Measurements from ENCODE around the gene FOXN1.

The FOXN1 gene

GRCh38 chr17:28478712-28479615 is 27.2 kb upstream of the FOXN1 start:
- DNase-seq: no peak

- DNase-seq: no peak
Measured at GRCh38 chr17:28480278-28480677, 25.9 kb upstream of the FOXN1 start.

- no peak for DNase-seq
Measured at GRCh38 chr17:28480799-28481571, 25.2 kb upstream of the FOXN1 start.

- no peak for DNase-seq
Measured at GRCh38 chr17:28482551-28483199, 23.5 kb upstream of the FOXN1 start.

- DNase-seq: no peak
Measured at GRCh38 chr17:28484296-28484695, 21.9 kb upstream of the FOXN1 start.

GRCh38 chr17:28485049-28485448 is 21.1 kb upstream of the FOXN1 start:
- DNase-seq: no peak

- DNase-seq: no peak
Measured at GRCh38 chr17:28487881-28488532, 18.1 kb upstream of the FOXN1 start.

- no peak for DNase-seq
Measured at GRCh38 chr17:28488533-28489276, 17.4 kb upstream of the FOXN1 start.

GRCh38 chr17:28491286-28491685 is 14.9 kb upstream of the FOXN1 start:
- DNase-seq: no peak

- DNase-seq: no peak
Measured at GRCh38 chr17:28491860-28492259, 14.3 kb upstream of the FOXN1 start.

- DNase-seq: no peak
Measured at GRCh38 chr17:28492352-28493310, 13.5 kb upstream of the FOXN1 start.

GRCh38 chr17:28493460-28493859 is 12.7 kb upstream of the FOXN1 start:
- DNase-seq: no peak

- peak; percentile 61 for DNase-seq
Measured at GRCh38 chr17:28494445-28495188, 11.5 kb upstream of the FOXN1 start.

- DNase-seq: no peak
Measured at GRCh38 chr17:28495635-28496034, 10.5 kb upstream of the FOXN1 start.

- no peak for DNase-seq
Measured at GRCh38 chr17:28497931-28498330, 8.2 kb upstream of the FOXN1 start.

- no peak for DNase-seq
Measured at GRCh38 chr17:28498652-28499363, 7.3 kb upstream of the FOXN1 start.

- no peak for DNase-seq
Measured at GRCh38 chr17:28499364-28499664, 6.8 kb upstream of the FOXN1 start.

GRCh38 chr17:28499684-28500357 is 6.3 kb upstream of the FOXN1 start:
- DNase-seq: no peak

GRCh38 chr17:28500712-28501379 is 5.3 kb upstream of the FOXN1 start:
- DNase-seq: no peak

Measured in activated effector memory CD4-positive, alpha-beta T cell treated with Interleukin-2 at 50 U/mL for 16 hours (primary cell).